Measurements from ENCODE around the gene ZNF283.

- TF ChIP-seq CTCF (IDR thresholded peaks at IDR 0.05; ENCODE audit: low read depth, low read length, poor library complexity, severe bottlenecking) (no peak), EZH2phosphoT487 (IDR thresholded peaks at IDR 0.05; ENCODE audit: borderline replicate concordance, low read length) (no peak)
Observed at GRCh38 chr19:43807651-43808050, 19.5 kb upstream of the ZNF283 start.

Measured in DOHH2 (cell line).